Glomerular visceral epithelial cell (primary cell): Measurements from ENCODE around the gene MALRD1.

Source experiments
- DNase-seq: peaks from one replicate; pipeline ENCODE4 v3.0.0-alpha.2; 2016; ENCODE audit errors: extremely low spot score

Gene MALRD1

DNA sequence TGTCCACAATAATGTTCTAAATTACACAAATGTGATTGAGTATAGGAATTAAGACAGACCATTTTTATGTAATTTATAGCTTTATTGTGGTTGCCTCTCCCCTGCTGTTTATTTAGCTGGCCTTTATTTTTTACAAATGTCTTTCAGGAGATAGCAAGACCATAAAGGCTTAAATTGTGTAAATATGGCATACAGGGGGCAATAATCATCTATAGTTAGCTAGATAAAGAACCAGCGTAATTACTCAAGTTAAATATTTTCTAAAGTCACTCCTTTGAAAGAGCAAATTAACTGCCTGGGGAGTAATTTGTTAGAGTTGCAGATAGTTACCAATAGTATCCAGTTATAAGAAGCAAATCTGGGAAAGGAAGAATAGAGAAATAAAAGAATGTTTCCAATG is at the start of gene MALRD1:
TSS of gene MALRD1 (plus strand) at position 313 of the 400 bp plus-strand sequence. CDS start 138 bp downstream, outside the sequence.
- DNase-seq = no peak

- DNase-seq = no peak
Measured at GRCh38 chr10:19003341-19003740, 45.3 kb upstream of the MALRD1 start.

- no peak for DNase-seq
Measured at GRCh38 chr10:19012111-19012510, 36.5 kb upstream of the MALRD1 start.

DNA sequence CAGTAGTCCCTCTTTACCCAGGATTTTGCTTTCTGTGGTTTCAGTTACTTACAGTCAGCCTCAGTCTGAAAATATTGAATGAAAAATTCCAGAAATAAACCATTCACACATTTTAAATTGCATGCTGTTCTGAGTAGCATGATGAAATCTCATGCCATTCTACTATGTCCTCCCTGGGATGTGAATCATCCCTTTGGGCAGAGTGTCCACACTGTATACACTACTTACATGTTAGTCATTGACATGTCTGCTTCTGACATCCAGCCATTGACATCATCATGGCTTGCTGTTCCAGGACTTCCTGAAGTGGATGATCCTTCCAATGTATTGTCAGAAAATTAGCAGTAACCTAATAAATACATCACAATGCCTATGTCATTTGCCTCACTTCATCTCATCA is 34.6 kb upstream of the MALRD1 start:
- DNase-seq = peak; percentile 56

- DNase-seq = no peak
Measured at GRCh38 chr10:19014498-19014897, 34.1 kb upstream of the MALRD1 start.

DNA sequence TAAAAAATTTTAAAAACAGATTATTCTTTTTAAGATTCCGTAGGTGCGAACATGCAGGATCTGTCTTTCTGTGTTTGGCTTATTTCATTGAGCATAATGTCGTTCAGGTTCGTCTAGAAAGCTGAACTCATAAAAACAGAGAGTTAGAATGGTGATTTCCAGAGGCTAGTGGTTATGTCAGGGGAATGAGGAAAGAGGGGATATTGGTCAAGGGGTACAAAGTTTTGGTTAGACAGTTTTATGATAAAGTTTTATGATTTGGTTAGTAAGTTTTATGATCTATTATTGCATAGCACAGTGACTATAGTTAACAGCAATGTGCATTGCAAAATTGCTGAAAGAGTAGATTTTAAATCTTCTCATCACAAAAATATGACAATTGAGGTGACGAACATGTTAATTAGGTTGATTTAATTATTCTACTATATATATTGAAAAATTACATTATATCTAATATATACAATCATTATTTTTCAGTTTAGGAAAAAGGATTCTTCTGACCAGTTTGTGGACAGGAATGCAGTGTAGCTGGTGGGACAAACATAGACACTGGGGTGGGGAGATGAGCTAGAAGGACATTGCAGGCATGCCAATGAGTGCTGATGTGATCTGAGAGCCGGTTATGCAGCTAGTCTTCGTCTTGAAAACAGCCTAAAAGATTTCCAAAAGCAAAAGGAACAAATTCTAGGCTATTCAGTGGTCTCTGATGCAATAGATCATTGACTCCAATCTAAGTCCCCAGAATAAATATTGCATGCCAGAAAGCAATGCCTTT is 31.3 kb upstream of the MALRD1 start:
- no peak for DNase-seq

DNA sequence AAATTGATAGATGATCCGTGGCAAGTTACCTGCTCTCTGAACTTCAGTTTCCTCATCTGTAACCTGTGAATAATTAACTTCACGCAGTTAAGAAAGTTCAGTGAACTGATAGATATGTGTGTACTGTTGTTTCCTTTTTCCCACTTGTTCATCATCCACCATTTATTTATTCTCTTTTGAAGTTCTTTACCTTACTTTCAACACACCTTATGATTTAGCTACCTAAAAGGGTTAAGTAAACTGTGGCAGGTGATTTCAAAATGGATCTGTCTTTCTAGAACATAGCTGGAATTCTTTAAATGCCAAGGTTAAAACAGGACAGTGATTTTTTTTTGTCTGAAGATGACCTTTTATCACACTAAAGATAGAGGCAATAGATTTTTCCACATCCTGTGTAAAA is 27.4 kb upstream of the MALRD1 start:
- no peak for DNase-seq

GRCh38 chr10:19024611-19025010 is 24.0 kb upstream of the MALRD1 start:
- no peak for DNase-seq

DNA sequence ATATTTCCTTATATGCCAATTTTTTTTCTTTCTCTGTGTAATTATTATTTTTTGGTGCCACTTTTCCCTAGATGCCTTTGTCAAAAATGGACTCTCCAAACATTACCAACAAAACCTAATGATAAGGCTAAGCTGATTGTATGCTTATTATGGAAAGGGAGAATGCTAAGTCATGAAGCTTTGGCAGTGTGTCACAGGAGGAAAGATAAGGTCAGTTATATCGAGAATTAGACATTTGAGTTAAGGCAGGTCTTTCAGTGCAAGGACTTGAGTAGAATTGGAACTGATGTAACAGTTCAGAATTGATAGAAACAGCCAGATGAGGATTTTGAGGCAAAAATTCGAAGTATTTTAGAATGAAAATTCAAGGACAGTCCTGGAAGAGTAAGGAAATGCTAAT is 16.8 kb upstream of the MALRD1 start:
- no peak for DNase-seq

GRCh38 chr10:19033741-19034140 is 14.9 kb upstream of the MALRD1 start:
- no peak for DNase-seq

DNA sequence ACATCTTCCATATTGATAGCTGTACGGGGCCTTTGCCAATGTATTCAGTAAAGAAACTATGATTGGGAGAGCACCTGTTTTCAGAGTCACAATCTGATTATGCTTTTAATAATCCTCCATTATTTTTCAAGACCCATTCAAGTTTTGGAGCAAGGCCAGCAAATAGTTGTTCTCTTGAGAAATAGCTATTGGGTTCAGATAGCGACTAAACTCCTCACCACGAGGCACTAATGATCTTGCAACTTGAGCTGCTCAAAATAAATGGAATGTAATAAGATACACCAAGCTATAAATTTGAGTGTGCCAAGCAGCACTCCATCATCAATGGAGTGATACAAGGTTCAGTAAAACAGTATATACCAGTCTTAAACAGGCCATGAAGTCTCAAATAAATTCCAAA is 7.4 kb upstream of the MALRD1 start:
- DNase-seq = no peak

DNA sequence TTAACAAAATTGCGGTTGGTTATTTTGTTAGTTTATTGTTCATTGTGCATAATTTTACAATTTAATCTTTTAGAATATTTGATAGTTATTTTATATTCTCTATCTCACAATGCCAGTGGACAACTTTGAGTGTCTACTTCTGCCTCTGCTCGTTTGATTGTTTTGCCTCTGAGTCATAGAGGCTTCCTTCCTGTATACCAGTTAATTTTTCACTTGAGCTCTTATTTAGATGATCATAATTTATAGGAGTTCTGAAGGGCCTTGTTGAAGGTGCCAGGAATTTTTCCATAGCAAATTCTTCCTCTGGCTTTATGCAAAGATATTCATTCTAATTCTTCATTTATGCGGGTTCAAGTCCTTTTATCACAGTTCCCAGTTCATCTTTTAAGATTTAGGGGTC is 5.2 kb upstream of the MALRD1 start:
- DNase-seq = peak; percentile 8

DNA sequence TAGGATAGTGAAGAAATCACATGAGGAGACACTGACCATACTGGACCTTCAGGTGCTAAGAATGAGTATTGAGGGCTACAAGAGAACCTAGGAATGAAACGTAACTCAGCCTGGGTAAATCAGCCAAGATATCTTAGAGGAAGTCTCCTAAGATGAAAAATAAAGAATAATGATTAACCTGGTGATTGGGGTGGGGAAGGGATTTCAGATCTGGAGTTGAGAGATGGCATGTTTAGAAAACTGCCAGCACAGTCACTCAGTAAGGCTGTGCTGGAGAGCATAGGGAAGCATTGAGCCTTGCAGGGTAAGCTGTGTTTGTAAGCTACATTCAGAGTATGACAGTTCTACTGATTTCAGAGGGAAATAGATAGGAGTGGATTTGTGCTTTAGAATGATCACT is 1.9 kb upstream of the MALRD1 start:
- no peak for DNase-seq

DNA sequence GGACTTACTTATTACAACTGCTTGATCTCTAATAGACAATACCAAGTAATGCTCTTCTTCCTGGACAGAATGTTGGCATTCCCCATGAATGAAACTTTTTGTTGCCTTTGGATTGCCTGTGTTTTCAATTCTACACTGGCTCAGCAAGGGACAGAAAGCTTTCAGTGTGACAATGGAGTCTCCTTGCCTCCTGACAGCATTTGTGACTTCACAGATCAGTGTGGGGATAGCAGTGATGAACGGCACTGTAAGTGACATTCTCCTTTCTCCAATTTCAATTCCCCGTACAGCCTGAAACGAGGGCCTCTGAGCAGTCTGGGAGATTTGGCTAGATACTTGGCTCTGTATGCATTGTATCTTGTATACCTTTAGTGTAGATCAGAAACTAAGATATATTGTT is 290 bp downstream of the MALRD1 start:
- no peak for DNase-seq

DNA sequence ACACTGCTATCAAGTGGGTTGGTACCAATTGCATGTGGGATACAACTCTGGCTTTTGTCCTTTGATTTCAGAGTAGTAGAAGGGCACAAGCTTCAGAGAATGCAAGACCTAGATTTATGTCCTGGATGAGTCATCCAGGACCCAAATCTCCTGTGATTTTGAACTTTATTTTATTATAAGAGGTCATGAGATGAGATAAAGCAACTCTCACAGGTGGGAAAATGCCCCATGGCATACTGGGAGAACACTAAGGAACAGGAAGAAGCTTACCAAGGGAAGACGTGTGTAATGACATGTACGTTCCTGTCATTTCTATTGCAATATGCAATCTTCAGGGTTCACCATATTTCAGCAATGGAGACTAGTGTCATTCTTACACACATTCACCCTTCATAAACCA is 966 bp downstream of the MALRD1 start:
- DNase-seq = no peak

- DNase-seq = no peak
Measured at GRCh38 chr10:19054289-19054835, 5.8 kb downstream of the MALRD1 start.

DNA sequence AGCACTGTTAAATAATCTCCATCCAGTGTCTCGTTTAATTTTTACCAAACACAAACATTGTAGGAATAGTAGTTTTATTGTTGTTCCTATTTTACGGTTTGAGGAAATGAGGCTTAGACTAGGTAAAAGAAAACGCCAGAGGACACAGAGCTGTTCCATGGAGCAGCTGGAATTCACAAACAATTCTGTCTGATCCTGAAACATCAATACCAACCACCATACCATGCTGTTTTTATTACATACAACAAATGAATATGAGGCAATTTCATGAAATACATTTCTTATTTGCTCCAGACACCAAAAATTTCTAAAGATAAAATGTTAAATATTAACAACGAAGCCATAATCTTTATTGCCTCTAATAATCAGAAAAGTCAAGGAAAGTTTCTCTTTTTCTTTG is 9.4 kb downstream of the MALRD1 start:
- no peak for DNase-seq

DNA sequence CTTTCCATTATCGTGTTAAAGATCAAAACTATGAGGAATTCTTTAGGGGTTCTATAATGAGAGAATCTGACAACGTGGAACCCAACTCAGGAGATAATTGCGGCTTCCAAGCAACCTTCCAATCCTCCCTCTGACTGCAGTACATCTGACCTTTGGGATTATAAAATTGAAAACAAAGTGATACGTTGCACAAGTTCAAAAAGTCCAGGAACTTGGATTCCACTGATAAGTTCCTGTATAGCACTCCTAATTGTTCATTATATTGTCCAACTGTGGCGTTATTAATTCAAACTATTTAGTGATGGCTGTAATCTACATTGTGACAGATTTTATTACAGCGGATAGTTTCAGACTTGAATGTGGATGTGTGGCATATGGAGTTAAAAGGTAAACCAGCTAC is 15.4 kb downstream of the MALRD1 start:
- DNase-seq = no peak

DNA sequence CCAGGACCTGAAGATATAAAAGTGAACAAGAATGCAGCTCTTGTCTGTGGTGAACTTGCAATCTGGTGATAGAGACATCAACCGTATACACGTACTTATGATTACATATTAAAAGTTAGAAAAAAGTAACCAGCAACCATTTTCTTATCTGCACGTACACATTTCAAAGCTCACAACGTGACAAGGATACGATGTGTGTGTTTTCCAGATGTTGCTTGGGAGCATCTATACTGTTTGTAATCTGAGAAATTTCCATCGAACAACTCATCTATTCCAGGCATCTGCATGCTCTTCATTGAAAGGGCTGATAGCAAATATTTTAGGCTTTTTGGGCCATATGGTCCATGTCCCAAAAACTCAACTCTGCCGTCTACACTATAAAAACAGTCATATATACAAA is 23.3 kb downstream of the MALRD1 start:
- no peak for DNase-seq

DNA sequence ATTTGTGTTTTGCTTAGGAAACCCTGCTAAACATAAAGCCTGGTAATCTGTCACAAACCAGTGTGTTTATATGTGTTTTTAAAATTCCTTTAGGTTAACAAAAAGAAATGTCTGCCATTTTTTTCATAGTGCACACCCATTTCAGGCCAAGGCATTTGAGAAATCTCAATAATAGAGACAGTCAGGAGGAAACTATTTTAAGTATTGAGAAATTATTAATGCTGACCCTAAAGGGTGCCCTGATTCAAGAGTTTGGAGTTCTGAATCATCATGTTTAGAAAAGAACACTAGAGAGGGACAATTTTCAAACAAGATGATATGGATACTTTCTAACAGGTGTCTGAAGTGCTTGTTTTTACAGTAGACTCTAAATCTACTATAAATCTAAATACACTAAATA is 28.7 kb downstream of the MALRD1 start:
- DNase-seq = no peak

- DNase-seq = no peak
Measured at GRCh38 chr10:19096501-19097073, 48.0 kb downstream of the MALRD1 start.

DNA sequence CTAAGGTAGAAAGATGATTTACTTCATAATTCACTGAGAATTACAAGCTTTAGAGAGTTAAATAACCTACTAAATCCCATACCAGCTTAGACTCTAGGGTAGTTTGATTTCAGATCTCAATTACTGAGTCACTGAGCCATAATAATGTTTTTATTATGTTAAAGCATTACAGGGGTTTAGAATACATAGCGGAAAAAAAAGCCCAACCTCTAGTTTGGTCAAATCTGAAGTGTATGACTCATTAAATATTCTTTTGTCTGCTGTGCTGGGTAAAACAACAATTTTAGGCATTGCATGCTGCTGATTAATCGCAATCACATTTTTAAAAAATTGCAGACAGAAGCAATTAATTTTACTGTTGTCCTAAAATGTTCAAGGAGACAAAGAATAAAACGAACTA is 48.5 kb downstream of the MALRD1 start:
- no peak for DNase-seq

GRCh38 chr10:19098803-19099202 is 50.2 kb downstream of the MALRD1 start:
- DNase-seq = no peak
